ENCODE results near the gene KCNMA1. TPM values are rescaled to one million over a fixed set of nuclear protein-coding genes. Genes with fewer than 3 reads are reported as not detected.

Gene KCNMA1
- total RNA-seq, 1 donor from 2014 or later = 95.5 TPM

- Mint-ChIP-seq H3K9me3 (ENCODE audit: unreplicated experiment) (peaks cover 3% of the 10 kb centered on the region), H3K27ac (ENCODE audit: unreplicated experiment) (no peak overlapping the region), H3K4me1 (ENCODE audit: unreplicated experiment) (peaks cover 22% of the 10 kb centered on the region), H3K36me3 (ENCODE audit: unreplicated experiment) (peaks cover 13% of the 10 kb centered on the region), H3K4me3 (ENCODE audit: unreplicated experiment) (no peak overlapping the region), H3K27me3 (ENCODE audit: unreplicated experiment) (no peaks in the 10 kb centered on the region)
- no peak for DNase-seq (ENCODE audit: extremely low spot score, unreplicated experiment)
- TF ChIP-seq CTCF (IDR thresholded peaks at IDR 0.05) = no peak
These were observed 735.9 kb downstream of the KCNMA1 start for GRCh38 chr10:76901701-76902100.

GRCh38 chr10:76899490-76899889 is 738.1 kb downstream of the KCNMA1 start:
- Mint-ChIP-seq H3K9me3 (ENCODE audit: unreplicated experiment) (peaks cover 12% of the 10 kb centered on the region), H3K36me3 (ENCODE audit: unreplicated experiment) (peaks cover 22% of the 10 kb centered on the region), H3K4me1 (ENCODE audit: unreplicated experiment) (peaks cover 9% of the 10 kb centered on the region), H3K27ac (ENCODE audit: unreplicated experiment) (peak overlapping the region; percentile 64), H3K27me3 (ENCODE audit: unreplicated experiment) (no peaks in the 10 kb centered on the region), H3K4me3 (ENCODE audit: unreplicated experiment) (no peak overlapping the region)
- TF ChIP-seq CTCF (IDR thresholded peaks at IDR 0.05) = no peak
- no peak for DNase-seq (ENCODE audit: extremely low spot score, unreplicated experiment)

GRCh38 chr10:76892766-76893479 is 744.7 kb downstream of the KCNMA1 start:
- Mint-ChIP-seq H3K4me3 (ENCODE audit: unreplicated experiment) (no peak overlapping the region), H3K4me1 (ENCODE audit: unreplicated experiment) (peaks cover 16% of the 10 kb centered on the region), H3K27me3 (ENCODE audit: unreplicated experiment) (no peaks in the 10 kb centered on the region), H3K36me3 (ENCODE audit: unreplicated experiment) (peaks cover 28% of the 10 kb centered on the region), H3K27ac (ENCODE audit: unreplicated experiment) (no peak overlapping the region), H3K9me3 (ENCODE audit: unreplicated experiment) (peaks cover 11% of the 10 kb centered on the region)
- DNase-seq (ENCODE audit: extremely low spot score, unreplicated experiment) = no peak
- no peak for TF ChIP-seq CTCF (IDR thresholded peaks at IDR 0.05)

- no peak overlapping the region for H3K4me3 Mint-ChIP-seq (ENCODE audit: unreplicated experiment)
- H3K4me1 Mint-ChIP-seq (ENCODE audit: unreplicated experiment) = peaks cover 18% of the 10 kb centered on the region
- H3K27me3 Mint-ChIP-seq (ENCODE audit: unreplicated experiment) = no peaks in the 10 kb centered on the region
- H3K27ac Mint-ChIP-seq (ENCODE audit: unreplicated experiment) = no peak overlapping the region
- H3K36me3 Mint-ChIP-seq (ENCODE audit: unreplicated experiment) = peaks cover 17% of the 10 kb centered on the region
- no peaks in the 10 kb centered on the region for H3K9me3 Mint-ChIP-seq (ENCODE audit: unreplicated experiment)
- DNase-seq (ENCODE audit: extremely low spot score, unreplicated experiment) = no peak
- no peak for TF ChIP-seq CTCF (IDR thresholded peaks at IDR 0.05)
These were observed 750.2 kb downstream of the KCNMA1 start for GRCh38 chr10:76887223-76888010.

GRCh38 chr10:76885816-76886215 is 751.8 kb downstream of the KCNMA1 start:
- Mint-ChIP-seq H3K4me1 (ENCODE audit: unreplicated experiment) (peaks cover 21% of the 10 kb centered on the region), H3K9me3 (ENCODE audit: unreplicated experiment) (no peaks in the 10 kb centered on the region), H3K36me3 (ENCODE audit: unreplicated experiment) (peaks cover 13% of the 10 kb centered on the region), H3K27ac (ENCODE audit: unreplicated experiment) (peak overlapping the region; percentile 33), H3K4me3 (ENCODE audit: unreplicated experiment) (no peak overlapping the region), H3K27me3 (ENCODE audit: unreplicated experiment) (no peaks in the 10 kb centered on the region)
- no peak for DNase-seq (ENCODE audit: extremely low spot score, unreplicated experiment)
- TF ChIP-seq CTCF (IDR thresholded peaks at IDR 0.05) = no peak

All from osteocyte (in vitro differentiated cells).